Stimulated activated CD8-positive, alpha-beta memory T cell treated with anti-CD3 and anti-CD28 coated beads, Interleukin-15, amount 100 ng/mL, for 4 hours (primary cell): ENCODE data around the gene E2F7.

Source experiments
- DNase-seq, 2 donors: peaks; one replicate each; pipeline ENCODE4 v3.0.0-alpha.2; 2020; ENCODE audit warnings: low read depth in 2 of 2

Gene E2F7

GRCh38 chr12:77013091-77013490 lies 52.3 kb downstream of the E2F7 start:
- DNase-seq: no peak

GRCh38 chr12:77010691-77011548 lies 54.4 kb downstream of the E2F7 start:
- peak; percentile 17 to 27 for DNase-seq

- no peak for DNase-seq
Measured at GRCh38 chr12:77007476-77007875, 57.9 kb downstream of the E2F7 start.

GRCh38 chr12:77005611-77006098 lies 59.7 kb downstream of the E2F7 start:
- no peak for DNase-seq

- DNase-seq: no peak
Measured at GRCh38 chr12:77003914-77004313, 61.5 kb downstream of the E2F7 start.

GRCh38 chr12:77003246-77003645 lies 62.1 kb downstream of the E2F7 start:
- DNase-seq: no peak

GRCh38 chr12:77002382-77002781 lies 63.0 kb downstream of the E2F7 start:
- DNase-seq: no peak

GRCh38 chr12:77001276-77001675 lies 64.1 kb downstream of the E2F7 start:
- DNase-seq: no peak

- DNase-seq: no peak
Measured at GRCh38 chr12:76998908-76999556, 66.3 kb downstream of the E2F7 start.

GRCh38 chr12:76998386-76998785 lies 67.0 kb downstream of the E2F7 start:
- DNase-seq: no peak

GRCh38 chr12:76997011-76997780 lies 68.2 kb downstream of the E2F7 start:
- no peak for DNase-seq

GRCh38 chr12:76990716-76991115 lies 74.7 kb downstream of the E2F7 start:
- no peak for DNase-seq

- no peak for DNase-seq
Measured at GRCh38 chr12:76984566-76984965, 80.8 kb downstream of the E2F7 start.

- no peak for DNase-seq
Measured at GRCh38 chr12:76983420-76983819, 81.9 kb downstream of the E2F7 start.

GRCh38 chr12:76980196-76980595 lies 85.2 kb downstream of the E2F7 start:
- DNase-seq: no peak

- DNase-seq: no peak
Measured at GRCh38 chr12:76976777-76977382, 88.5 kb downstream of the E2F7 start.
